HG02610 (cell line): ENCODE data around the gene HADHB.

Experiments used
- ATAC-seq: cut with Tn5 transposase; IDR thresholded peaks from one replicate; pipeline ENCODE4 v1.9.1; 2021; ENCODE audit warnings: mild to moderate bottlenecking, moderate library complexity; ENCODE audit not compliant: unreplicated experiment

The HADHB gene

DNA sequence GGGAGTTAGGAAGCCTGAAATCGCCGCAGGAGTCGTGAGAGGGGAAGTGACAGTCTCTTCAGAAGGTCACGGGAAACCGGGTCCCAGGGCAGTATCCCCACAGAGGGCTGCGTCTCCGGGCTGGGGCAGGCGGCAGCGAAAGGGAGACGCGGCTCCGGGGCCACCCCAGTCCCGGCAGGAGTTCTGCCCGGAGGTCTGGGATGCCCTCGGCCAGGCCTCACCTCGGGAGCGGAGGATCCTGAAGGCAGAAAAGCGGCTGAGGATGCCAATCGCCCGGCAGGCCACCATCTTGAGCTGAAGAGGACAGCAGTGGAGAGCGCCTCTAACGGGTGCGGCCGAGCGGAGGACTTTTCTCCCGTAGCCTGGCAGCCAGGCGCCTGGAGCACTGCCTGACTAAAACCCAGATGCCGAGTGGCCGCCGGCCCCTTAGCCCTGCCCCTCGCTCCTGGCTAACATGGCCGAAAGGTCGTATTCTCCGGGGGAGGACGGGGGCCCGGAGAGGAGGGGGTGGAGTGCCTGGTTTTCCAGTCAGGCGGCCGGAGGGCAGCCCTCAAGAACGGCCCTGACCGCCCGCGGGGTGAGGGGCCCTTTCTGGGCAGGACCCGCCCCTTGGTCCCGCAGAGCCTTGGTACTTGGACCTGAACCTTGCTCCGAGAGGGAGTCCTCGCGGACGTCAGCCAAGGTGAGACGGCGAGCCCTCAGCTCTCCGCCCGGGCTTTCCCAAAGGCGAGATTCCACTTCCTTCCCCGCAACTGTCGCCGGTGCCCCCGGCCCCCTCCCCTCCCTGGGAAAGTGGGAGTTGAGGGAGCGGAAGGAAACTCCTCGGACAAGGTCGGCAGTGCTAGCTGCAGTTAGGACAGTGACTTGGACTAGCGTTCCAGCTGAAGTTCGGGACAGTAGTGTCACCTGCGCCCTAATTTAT is at the start of gene HADHB, which contains the start of gene HADHA:
HADHB (plus strand) TSS at position 631 of the 922 bp plus-strand sequence. CDS start 9,316 bp downstream, outside the sequence.
HADHA (minus strand) TSS at position 324 of the 922 bp plus-strand sequence; CDS start at position 288, 36 bp downstream.
- ATAC-seq = peak; percentile 66

DNA sequence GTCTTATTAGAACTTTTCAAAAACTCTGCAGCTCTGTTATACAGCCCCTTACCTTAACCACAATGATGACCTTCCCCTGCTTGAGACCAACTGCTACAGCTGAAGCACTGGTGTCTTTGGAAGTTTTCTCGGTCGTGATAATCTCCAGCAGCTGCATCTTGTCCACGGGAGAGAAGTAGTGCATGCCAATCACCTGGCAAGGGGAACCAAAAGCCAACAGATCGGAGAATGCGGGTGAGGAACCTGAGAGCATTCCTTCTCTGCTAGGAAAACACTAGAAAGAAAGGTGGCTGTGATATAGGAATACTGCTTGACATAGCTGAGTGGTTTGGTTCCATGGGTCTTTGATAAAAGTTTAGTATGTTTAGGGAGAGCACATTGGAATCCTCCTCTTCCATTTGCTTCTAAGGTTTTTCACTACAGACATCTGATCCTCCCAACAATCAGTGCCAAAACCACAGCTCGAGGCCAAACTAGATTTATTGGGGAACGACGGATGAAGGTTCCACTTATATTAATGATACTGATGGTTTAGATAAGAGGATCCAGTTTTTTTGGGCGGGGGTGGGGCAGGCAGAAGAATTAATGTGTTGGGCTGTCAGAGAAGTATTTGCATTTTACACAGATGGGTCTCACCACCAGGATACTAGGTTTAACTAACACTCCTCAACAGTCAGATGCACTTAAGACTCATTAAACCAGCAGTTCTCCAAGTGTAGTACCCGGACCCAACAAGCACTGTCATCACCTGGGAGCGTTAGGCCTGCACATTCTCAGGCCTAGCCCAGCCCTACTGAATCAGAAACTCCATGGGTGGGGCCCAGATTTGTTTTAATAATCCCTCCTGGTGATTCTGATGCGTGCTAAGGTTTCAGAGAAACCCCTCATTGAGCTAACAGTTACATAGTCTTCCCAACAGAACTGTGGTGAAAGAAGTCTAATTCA is 49.4 kb upstream of the HADHB start:
- no peak for ATAC-seq

DNA sequence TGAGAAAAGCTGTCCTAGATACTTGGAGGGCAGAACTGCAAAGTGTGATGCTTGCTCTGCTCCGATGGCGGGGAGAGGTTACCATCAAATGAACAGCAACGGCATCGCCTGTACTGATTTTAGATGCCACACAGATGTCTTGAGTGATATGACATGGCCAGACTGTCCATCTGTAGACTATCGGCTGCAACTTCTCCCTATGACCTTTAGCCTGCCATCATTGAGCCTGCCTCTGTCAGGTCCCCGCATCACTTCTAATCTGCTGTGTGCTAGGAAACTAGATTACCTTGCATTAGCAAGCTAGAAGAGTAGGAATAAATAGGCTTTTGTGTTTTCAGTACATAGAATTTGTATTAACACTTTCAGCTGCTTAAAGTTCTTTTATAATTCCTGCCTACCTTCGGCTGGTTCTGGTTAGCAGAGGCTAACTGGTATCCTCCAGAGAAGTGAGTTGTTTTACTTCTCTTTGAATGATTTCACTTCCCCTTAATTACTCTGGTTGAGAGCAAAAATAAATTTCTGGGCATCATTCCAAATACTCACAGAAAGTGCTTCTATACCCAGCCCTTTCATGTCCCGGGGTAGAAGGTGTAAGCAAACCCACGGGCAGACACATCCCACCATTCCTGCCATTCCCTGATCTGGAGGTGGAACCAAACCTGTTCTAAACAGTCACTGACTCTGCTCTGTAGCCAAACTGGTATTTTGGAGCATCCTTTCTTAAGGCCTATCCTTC is 47.9 kb upstream of the HADHB start:
- no peak for ATAC-seq

DNA sequence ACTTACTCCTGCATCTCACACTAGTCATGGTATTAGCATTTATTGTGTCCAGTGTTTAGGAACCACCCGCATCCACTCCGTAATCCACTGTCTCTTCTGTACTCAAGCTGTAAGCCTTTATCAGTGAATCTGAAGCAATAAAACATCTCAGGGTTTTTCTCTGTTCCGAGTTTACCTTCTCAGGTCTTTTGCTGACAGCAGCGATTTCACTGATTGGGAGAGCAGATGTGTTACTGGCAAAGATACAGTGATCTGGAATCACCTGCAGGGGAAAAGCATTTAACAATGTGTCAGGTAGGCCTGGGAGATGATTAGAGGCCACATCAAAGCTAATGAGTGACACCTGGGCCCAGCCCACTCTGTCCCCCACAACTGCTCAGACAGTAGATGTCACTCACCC is 47.2 kb upstream of the HADHB start:
- no peak for ATAC-seq

DNA sequence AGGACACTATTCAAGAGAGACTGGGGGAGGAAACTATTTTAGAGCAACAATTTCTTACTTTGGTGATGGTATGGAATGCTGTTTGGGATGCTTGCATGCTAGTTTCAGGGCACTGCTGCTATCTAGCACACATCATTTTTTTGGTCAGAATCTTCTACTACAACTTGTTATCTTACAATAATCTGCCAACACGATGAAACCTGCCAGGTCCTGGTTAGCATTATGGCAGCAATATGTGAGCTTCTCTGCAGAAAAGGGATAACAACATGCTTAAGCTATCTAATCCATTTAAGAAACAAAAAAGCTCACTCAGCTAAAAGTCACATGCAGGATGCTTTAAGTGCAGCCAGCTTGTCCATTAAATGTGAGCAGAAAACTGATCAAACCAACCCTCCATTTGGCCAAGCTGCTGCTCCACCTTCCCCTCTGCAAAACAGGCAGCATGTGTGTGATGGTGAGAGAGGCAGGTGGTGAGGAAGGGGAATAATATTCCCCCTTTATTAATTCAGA is 41.7 kb upstream of the HADHB start:
- no peak for ATAC-seq

DNA sequence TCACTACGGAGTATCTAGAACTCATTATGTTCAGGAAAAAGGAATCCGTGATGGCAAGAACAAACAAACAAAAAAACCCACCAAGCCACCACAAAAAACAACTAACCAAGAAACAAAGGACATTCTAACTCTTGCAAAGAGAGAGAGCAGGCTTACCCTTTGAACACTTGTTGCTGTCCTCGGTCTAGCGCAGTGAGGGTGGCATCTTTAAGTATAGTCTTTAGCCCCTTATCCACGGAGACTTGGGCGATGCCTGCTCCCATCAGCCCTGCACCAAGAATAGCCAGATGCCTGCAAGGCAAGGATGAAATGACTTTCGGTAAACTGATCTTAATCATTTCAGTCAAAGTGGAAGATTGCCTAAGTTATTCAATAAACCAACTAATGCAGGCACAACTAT is 40.8 kb upstream of the HADHB start:
- ATAC-seq = no peak

DNA sequence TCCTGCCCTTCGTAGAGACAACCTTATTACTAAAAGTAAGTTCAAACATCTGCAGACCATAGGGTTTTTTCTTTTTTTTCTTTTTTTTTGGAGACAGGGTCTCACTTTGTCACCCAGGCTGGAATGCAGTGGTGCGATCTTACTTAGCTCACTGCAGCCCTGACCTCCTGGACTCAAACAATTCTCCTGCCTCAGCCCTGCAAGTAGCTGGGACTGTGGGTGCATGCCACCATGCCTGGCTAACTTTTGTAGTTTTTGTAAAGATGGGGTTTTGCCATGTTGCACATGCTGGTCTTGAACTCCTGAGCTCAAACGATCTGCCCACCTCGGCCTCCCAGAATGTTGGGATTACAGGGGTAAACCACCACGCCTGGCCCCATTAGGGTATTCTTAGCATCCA is 32.7 kb upstream of the HADHB start:
- no peak for ATAC-seq

DNA sequence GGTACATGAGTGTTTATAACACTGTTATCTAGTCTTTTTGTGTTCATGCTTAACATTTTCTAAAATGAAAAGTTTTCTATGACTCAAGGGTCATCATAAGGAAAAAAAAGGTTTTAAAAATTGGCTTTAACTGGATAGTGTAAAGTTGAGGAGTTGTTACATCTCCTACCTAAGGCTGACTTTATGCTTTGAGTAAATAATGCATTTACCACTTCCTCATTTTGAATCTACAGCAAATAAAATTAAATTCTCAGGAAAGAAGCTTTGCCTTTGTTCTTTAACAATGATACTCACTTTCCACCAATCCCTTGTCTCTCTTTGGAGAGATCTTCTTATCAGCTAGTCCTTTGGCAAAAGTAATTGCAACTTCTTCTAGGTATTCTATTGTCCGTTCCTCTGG is 30.0 kb upstream of the HADHB start:
- no peak for ATAC-seq

DNA sequence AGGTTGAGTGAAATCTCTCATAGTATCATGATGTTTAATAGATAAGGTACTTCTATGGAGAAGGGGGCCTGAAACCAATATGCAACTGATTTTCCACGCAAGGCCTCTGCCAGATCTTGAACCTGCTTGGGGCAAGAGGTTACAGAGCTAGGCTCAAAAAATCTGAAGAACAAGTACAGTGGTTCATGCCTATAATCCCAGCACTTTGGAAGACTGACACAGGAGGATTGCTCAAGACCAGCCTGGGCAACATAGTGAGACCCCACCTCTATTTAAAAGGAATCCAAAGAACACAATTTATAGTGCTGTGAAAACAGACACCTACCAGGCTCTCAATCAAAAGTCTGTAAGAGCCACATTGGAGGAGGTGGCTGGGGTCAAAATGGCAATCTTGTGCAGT is 28.9 kb upstream of the HADHB start:
- ATAC-seq = no peak

DNA sequence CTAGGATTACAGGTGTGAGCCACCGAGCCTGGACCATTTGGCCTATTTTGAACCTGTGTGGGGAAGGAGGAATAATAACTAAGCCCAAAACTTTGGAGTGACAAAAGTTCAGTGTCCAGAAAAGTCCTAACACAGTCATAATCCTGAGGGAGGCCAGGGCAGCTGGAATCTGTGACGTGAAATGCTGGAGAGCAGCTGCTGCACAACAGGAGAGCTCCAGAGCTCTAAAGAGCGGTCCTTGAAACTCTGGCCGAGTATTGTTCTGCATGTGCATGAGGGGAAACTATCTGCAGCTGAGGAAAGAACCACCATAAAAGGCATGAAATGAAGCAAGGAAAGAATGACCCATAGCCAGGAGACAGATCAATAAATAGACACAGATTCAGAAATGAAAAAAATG is 28.2 kb upstream of the HADHB start:
- ATAC-seq = no peak

DNA sequence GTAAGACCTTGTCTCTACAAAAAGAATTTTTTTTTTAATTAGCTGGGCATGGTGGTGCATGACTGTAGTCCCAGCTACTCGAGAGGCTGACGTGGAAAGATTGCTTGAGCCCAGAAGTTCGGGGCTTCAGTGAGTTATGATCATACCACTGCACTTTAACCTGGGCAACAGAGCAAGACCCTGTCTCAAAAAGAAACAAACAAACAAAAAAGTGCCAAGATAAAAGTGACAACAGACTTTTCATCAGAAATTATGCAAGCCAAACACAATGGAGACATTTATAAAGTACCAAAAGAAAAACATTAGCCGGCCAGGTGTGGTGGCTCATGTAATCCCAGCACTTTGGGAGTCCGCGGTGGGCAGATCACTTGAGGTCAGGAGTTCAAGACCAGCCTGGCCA is 27.0 kb upstream of the HADHB start:
- no peak for ATAC-seq

DNA sequence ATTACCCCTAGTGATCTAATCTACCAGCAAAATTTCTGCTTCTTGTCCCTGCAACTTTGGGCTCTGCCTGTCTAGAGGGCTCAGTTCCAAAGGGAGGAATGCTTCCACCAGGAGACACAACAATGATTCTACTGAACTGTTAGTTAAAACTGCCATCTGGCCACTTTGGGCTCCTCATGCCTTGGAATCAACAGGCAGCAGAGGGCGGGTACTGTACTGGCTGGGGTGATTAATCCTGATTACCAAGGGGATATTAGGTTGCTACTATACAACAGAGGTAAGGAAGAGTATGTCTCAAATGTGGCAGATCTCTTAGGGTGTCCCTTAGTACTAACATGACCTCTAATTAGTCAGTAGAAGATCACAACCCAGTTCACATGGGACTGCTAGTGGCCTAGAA is 21.7 kb upstream of the HADHB start:
- ATAC-seq = no peak

DNA sequence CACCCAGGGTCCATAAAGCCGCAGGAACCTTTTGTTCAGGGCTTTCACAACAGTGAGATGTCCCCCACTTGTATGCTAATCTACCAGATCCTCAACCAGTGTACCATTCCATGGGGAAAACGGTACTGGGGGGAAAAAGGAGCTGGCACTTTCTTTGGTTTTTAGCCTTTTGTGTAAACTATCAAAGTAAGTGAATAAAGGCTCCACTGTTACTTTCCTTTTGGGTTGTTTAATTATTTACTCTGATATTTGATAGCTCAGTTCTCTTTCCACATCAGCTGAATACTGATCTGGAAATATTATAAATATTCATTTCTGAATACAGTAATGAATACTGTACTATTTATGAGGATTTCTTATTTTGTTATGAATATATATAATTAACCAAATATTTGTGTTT is 20.6 kb upstream of the HADHB start:
- no peak for ATAC-seq

DNA sequence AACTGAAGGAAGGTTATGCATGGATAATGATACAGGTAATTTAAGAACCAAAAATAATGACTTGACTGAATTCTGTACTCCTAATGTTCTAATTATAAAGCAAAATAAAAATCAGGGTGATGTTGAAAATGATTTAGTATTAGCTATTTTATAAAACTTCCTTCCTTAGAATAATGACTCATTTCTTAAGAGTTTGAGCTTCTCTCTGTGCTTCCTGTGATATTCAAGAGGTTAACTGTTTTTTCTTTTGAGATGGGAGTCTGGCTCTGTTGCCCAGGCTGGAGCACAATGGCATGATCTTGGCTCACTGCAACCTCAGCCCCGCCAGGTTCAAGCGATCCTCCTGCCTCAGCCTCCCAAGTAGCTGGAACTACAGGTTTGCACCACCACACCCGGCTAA is 15.1 kb upstream of the HADHB start:
- ATAC-seq = no peak

DNA sequence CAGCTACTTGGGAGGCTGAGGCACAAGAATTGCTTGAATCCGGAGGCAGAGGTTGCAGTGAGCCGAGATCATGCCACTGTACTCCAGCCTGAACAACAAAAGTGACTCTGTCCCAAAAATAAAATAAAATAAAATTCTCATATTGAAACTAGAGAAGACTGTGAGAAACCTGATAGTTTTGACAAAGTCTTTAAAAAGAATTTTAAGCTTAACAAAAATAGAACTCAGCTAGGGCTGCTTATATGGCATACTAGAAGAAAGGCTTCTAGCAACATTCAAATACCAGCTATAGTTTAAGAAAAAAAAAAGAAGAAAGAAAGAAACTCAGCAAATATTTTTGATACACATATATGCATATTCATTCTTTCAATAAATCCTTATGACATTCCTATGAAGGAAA is 13.9 kb upstream of the HADHB start:
- no peak for ATAC-seq

DNA sequence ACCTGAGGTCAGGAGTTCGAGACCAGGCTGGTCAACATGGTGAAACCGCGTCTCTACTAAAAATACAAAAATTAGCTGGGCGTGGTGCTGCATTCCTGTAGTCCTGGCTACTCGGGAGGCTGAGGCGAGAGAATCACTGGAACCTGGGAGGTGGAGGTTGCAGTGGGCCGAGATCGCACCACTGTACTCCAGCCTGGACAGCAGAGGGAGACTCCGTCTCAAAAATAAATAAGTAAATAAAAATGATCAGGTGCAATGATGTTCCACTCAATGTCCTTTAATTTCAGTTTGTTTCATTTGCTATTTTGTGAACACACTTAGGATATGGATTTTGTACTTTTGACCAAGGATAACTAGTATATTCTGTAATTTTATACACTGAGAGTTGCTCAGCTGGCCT is 9.7 kb upstream of the HADHB start:
- ATAC-seq = no peak

DNA sequence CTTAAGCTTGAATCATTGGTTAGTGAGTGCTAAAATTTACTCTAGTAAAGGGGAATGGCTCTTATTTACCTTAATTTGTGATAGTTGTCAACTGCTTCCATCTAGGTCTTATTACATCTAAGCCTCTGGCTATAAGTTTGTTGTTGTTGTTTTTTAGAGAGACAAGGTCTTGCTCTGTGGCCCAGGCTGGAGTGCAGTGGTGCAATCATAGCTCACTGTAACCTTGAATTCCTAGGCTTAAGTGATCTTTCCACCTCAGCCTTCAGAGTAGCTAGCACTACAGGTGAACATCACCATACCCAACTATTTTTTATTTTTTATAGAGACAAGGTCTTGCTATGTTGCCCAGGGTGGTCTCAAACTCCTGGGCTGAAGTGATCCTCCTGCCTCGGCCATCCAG is 6.9 kb upstream of the HADHB start:
- ATAC-seq = no peak

DNA sequence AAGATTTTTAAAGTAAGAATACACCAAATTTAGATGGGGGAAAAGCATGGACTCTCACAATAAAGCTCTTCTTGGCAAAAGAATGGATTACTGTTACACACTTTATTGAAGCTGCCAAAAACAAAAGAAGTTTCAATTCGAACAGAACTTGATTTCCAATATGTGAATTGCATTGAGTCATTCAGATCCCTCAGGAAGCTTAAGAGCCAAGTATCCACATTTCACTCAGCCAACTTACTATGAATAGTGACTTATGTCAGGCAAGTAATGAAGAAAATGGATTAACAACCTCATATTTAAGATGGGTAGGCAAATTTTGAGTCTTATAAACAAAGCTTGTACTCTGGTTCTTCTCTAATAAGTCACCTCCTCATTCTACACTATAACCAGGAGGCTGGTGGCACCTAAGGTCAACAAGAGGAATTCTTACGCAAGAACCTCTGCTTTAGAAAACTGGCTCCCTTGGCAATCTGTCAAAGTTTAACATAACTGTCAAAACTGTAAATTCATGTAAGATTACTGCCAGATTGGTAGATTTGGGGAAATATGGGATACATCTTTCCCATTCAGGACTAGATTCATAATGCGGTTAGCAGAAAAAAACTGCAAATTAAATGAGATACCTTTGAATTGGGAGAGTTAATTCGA is 6.3 kb upstream of the HADHB start:
- ATAC-seq = no peak

DNA sequence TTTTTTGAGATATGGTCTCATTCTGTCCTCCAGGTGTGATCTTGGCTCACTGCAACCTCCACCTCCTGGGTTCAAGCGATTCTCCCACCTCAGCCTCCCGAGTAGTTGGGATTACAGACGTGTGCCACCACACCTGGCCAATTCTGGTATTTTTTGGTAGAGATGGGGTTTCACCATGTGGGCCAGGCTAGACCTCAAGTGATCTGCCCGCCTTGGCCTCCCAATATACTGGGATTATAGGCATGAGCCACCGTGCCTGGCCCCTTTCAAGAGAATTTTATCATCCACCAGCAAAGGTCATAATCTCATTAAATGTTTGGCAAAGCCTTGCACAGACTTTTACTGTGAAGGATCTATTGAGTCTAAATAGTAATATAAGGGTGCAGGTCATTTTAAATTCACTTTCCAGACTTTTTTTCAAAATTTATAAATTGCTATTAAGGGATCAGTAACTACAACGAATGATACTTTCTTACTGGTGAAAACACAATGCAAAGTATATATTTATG is 2.8 kb upstream of the HADHB start:
- ATAC-seq = no peak
